K562 (cell line): Measurements from ENCODE around the gene TGM1. TPM values are rescaled to one million over a fixed set of nuclear protein-coding genes. Genes with fewer than 3 reads are reported as not detected.

ENCODE experiments used
- COPS2 ChIP-seq: fragments of 450-650 bp; conservative IDR thresholded peaks from 2 replicates; pipeline ENCODE4 v1.6.1; 2016; ENCODE audit warnings: mild to moderate bottlenecking, moderate library complexity
- FOXJ2 ChIP-seq: fragments of 200-800 bp; sonication (Bioruptor generic); IDR thresholded peaks from 2 replicates; pipeline ENCODE4 v1.6.1; 2016; ENCODE audit warnings: missing genetic modification characterization, missing compliant biosample characterization
- NFE2L1 ChIP-seq: fragments of 450-650 bp; IDR thresholded peaks from 2 replicates; pipeline ENCODE4 v1.6.1; 2016; ENCODE audit warnings: missing genetic modification characterization, low read depth, mild to moderate bottlenecking, missing compliant biosample characterization, moderate library complexity, borderline replicate concordance
- NFXL1 ChIP-seq: fragments of 450-650 bp; formaldehyde crosslinking; IDR thresholded peaks from 2 replicates; pipeline ENCODE4 v1.4.0; 2021; ENCODE audit warnings: mild to moderate bottlenecking
- POLR3G ChIP-seq: IDR thresholded peaks from 2 replicates; pipeline ENCODE4 v1.6.1; 2011; ENCODE audit not compliant: insufficient read length, insufficient replicate concordance; ENCODE audit errors: extremely low read depth
- RAD21 ChIP-seq, 2 experiments: fragments of 250-450 bp in 1 of 2; fragments of 450-650 bp in 1 of 2; sonication (Bioruptor Pico) in 1 of 2; formaldehyde crosslinking in 1 of 2; IDR thresholded peaks in 1 of 2; conservative IDR thresholded peaks in 1 of 2; 2 replicates each; pipeline versions ENCODE4 v1.4.0 to v1.8.0; 2020 to 2022; ENCODE audit warnings: mild to moderate bottlenecking in 2 of 2, moderate library complexity in 1 of 2
- RBM14 ChIP-seq: fragments of 200-400 bp; formaldehyde crosslinking; IDR thresholded peaks from 2 replicates; pipeline ENCODE4 v1.6.1; 2018; ENCODE audit warnings: low read depth, mild to moderate bottlenecking, low read length, moderate library complexity, borderline replicate concordance; ENCODE audit not compliant: insufficient read depth
- STAT5A ChIP-seq: IDR thresholded peaks from 2 replicates; pipeline ENCODE4 v1.6.1; 2012; ENCODE audit warnings: low read length, inconsistent platforms, borderline replicate concordance
- TCF15 ChIP-seq: fragments of 250-450 bp; sonication (Bioruptor Pico); IDR thresholded peaks from 2 replicates; pipeline ENCODE4 v1.8.0; 2022; ENCODE audit warnings: moderate library complexity, mild to moderate bottlenecking, inconsistent platforms
- TRIM25 ChIP-seq: fragments of 450-650 bp; IDR thresholded peaks from 2 replicates; pipeline ENCODE4 v1.7.0; 2016; ENCODE audit warnings: borderline replicate concordance
- ZBTB8A ChIP-seq: fragments of 450-650 bp; IDR thresholded peaks from 2 replicates; pipeline ENCODE4 v1.6.1; 2018; ENCODE audit warnings: mild to moderate bottlenecking, moderate library complexity; ENCODE audit not compliant: partially characterized antibody
- ZNF140 ChIP-seq: fragments of 250-450 bp; sonication (Bioruptor Pico); IDR thresholded peaks from 2 replicates; pipeline ENCODE4 v1.8.0; 2021; ENCODE audit warnings: moderate library complexity, mild to moderate bottlenecking, inconsistent platforms
- ZNF263 ChIP-seq: sonication (generic); formaldehyde crosslinking; IDR thresholded peaks from 2 replicates; pipeline ENCODE4 v1.8.0; 2022; ENCODE audit warnings: mild to moderate bottlenecking, missing genetic modification reagents, borderline replicate concordance
- polyA plus RNA-seq, 8 experiments: library from polyadenylated mRNA; depleted of rRNA in 4 of 8; stranded (reverse) in 5 of 8; unstranded in 3 of 8; fragments of >200 nt; fragmentation: Nextera tagmentation in 2 of 8; fragmentation: Illumina TruSeq in 1 of 8; extraction: Ambion mirVana in 2 of 8; extraction: Trizol in 1 of 8; gene quantifications; 2 replicates each; pipeline versions ENCODE4 v1.2.1 to v1.2.3, GENCODE V29; 2011 to 2014; ENCODE audit warnings: inconsistent platforms in 1 of 8, missing spikeins in 1 of 8
- total RNA-seq, 7 experiments: library from RNA; depleted of rRNA in 6 of 7; stranded (reverse); fragments of >200 nt in 6 of 7; fragmentation: Illumina TruSeq in 2 of 7; extraction: Trizol in 2 of 7; gene quantifications; 2 replicates each; pipeline versions ENCODE4 v1.2.1 to v1.2.3, GENCODE V29; 2011 to 2021; ENCODE audit warnings: low replicate concordance in 1 of 7
- TF ChIP-seq, protein P1 (sequence below): fragments of 450-650 bp; IDR thresholded peaks from 2 replicates; pipeline ENCODE4 v1.7.1; 2018; ENCODE audit warnings: mild to moderate bottlenecking, low read depth; ENCODE audit not compliant: partially characterized antibody
- TF ChIP-seq, protein P2 (sequence below): sonication (generic); formaldehyde crosslinking; IDR thresholded peaks from 2 replicates; pipeline ENCODE4 v1.8.1; 2023; ENCODE audit warnings: mild to moderate bottlenecking, missing genetic modification reagents

TGM1 gene
- total and polyA plus RNA-seq, 9 of the 15 experiments (the other 6 are each of a cell fraction or from before 2014, with no cell fraction given), result 0.13 to 4.4 (median 0.88) TPM

- no peak for TF ChIP-seq ZNF140 (CRISPR knock-in tag)
- TF ChIP-seq STAT5A, result no peak
- TF ChIP-seq NFXL1 (CRISPR knock-in tag), result no peak
- TF ChIP-seq COPS2, result no peak
- TF ChIP-seq, protein P1, sequence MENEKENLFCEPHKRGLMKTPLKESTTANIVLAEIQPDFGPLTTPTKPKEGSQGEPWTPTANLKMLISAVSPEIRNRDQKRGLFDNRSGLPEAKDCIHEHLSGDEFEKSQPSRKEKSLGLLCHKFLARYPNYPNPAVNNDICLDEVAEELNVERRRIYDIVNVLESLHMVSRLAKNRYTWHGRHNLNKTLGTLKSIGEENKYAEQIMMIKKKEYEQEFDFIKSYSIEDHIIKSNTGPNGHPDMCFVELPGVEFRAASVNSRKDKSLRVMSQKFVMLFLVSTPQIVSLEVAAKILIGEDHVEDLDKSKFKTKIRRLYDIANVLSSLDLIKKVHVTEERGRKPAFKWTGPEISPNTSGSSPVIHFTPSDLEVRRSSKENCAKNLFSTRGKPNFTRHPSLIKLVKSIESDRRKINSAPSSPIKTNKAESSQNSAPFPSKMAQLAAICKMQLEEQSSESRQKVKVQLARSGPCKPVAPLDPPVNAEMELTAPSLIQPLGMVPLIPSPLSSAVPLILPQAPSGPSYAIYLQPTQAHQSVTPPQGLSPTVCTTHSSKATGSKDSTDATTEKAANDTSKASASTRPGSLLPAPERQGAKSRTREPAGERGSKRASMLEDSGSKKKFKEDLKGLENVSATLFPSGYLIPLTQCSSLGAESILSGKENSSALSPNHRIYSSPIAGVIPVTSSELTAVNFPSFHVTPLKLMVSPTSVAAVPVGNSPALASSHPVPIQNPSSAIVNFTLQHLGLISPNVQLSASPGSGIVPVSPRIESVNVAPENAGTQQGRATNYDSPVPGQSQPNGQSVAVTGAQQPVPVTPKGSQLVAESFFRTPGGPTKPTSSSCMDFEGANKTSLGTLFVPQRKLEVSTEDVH, result peak; percentile 56
- no peak; the same call in 1 of the 2 replicates for TF ChIP-seq FOXJ2 (tag)
- TF ChIP-seq, protein P2, sequence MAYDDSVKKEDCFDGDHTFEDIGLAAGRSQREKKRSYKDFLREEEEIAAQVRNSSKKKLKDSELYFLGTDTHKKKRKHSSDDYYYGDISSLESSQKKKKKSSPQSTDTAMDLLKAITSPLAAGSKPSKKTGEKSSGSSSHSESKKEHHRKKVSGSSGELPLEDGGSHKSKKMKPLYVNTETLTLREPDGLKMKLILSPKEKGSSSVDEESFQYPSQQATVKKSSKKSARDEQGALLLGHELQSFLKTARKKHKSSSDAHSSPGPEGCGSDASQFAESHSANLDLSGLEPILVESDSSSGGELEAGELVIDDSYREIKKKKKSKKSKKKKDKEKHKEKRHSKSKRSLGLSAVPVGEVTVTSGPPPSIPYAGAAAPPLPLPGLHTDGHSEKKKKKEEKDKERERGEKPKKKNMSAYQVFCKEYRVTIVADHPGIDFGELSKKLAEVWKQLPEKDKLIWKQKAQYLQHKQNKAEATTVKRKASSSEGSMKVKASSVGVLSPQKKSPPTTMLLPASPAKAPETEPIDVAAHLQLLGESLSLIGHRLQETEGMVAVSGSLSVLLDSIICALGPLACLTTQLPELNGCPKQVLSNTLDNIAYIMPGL (CRISPR knock-in tag), result no peak
- no peak for TF ChIP-seq RAD21 (CRISPR knock-in tag; conservative IDR thresholded peaks at IDR 0.05 in 1 of 2, IDR thresholded peaks at IDR 0.05 in 1 of 2)
- TF ChIP-seq RBM14, result no peak
- TF ChIP-seq NFE2L1 (tag), result no peak
- no peak for TF ChIP-seq TRIM25
- TF ChIP-seq POLR3G, result no peak
- no peak for TF ChIP-seq ZNF263
- TF ChIP-seq ZBTB8A, result no peak
- TF ChIP-seq TCF15 (CRISPR knock-in tag), result no peak
These were observed 30.1 kb downstream of the TGM1 start, which contains the start of gene GMPR2 (continued) for GRCh38 chr14:24232645-24233537.
